Measurements from ENCODE around the gene TMEM117.

Gene TMEM117

GRCh38 chr12:43988838-43989560, 153.1 kb downstream of the TMEM117 start:
- ChIA-PET CTCF (interaction anchor here (1.4 kb wide), 1 partner anchor 11 kb away, joined by 5 read pairs; no protein-coding TSS in a partner anchor), POLR2A (no interaction called here)
- Histone ChIP-seq H3K4me1 (ENCODE audit: control insufficient read depth, insufficient read depth, low read length) (no peaks in the 10 kb centered on the region), H3K27ac (ENCODE audit: extremely low read depth, low read depth, low read length) (no peak overlapping the region), H3K4me3 (ENCODE audit: low read depth, low read length) (no peak overlapping the region), H3K9me3 (ENCODE audit: control insufficient read depth, insufficient read depth, low read depth, low read length) (no peaks in the 10 kb centered on the region), H3K36me3 (ENCODE audit: control insufficient read depth in 2 of 2, insufficient read depth in 1 of 2, low read length in 2 of 2) (no peaks in the 10 kb centered on the region)
- TF ChIP-seq ZNF280C (tag by site-specific recombination; IDR thresholded peaks at IDR 0.05) (no peak), ZNF112 (tag by site-specific recombination; IDR thresholded peaks at IDR 0.05) (no peak), GLIS1 (tag by site-specific recombination; IDR thresholded peaks at IDR 0.05) (no peak), EGR2 (tag by site-specific recombination; IDR thresholded peaks at IDR 0.05; ENCODE audit: low read depth) (no peak), ZNF521 (tag by site-specific recombination; IDR thresholded peaks at IDR 0.05) (no peak), ZSCAN16 (tag by site-specific recombination; IDR thresholded peaks at IDR 0.05) (no peak), ZNF433 (tag by site-specific recombination; IDR thresholded peaks at IDR 0.05; ENCODE audit: low read depth) (no peak), ZNF670 (tag by site-specific recombination; IDR thresholded peaks at IDR 0.05; ENCODE audit: low read depth) (no peak), ZNF335 (tag by site-specific recombination; conservative IDR thresholded peaks at IDR 0.05) (no peak), ZNF37A (tag by site-specific recombination; IDR thresholded peaks at IDR 0.05) (no peak), ZNF350 (tag by site-specific recombination; IDR thresholded peaks at IDR 0.05) (no peak), ZNF174 (tag by site-specific recombination; IDR thresholded peaks at IDR 0.05) (no peak), ZNF560 (tag by site-specific recombination; IDR thresholded peaks at IDR 0.05; ENCODE audit: borderline replicate concordance) (no peak), ZNF830 (tag by site-specific recombination; IDR thresholded peaks at IDR 0.05; ENCODE audit: low read depth) (no peak), ZNF26 (tag by site-specific recombination; IDR thresholded peaks at IDR 0.05) (no peak), ZNF354C (tag by site-specific recombination; IDR thresholded peaks at IDR 0.05; ENCODE audit: borderline replicate concordance, low read depth) (no peak), ZBTB7A (tag by site-specific recombination; IDR thresholded peaks at IDR 0.05; ENCODE audit: low read depth) (no peak), ZBTB20 (tag by site-specific recombination; IDR thresholded peaks at IDR 0.05) (no peak), MEIS1 (CRISPR knock-in tag; IDR thresholded peaks at IDR 0.05; ENCODE audit: borderline replicate concordance) (no peak)
- TF ChIP-seq, protein P1, sequence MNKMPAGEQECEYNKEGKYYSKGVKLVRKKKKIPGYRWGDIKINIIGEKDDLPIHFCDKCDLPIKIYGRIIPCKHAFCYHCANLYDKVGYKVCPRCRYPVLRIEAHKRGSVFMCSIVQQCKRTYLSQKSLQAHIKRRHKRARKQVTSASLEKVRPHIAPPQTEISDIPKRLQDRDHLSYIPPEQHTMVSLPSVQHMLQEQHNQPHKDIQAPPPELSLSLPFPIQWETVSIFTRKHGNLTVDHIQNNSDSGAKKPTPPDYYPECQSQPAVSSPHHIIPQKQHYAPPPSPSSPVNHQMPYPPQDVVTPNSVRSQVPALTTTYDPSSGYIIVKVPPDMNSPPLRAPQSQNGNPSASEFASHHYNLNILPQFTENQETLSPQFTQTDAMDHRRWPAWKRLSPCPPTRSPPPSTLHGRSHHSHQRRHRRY (tag by site-specific recombination; IDR thresholded peaks at IDR 0.05), result no peak

DNA sequence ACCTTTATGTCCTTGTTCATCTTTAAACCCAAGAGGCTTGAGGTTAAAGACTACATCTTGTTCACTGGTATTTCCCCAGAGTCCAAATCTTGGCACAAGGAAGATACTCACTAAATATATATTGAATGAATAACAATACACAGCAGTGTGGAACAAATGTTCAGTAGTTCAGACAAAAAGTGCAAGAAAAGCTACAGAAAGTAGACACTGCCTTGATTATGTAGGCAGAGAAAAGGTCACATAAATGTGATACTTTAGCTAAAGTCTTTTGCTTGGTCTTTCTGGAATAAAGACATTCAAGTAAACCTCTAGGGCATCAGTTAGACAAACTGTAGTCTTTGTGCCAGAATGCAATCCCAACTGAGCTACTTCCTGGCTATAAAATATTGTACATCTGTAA, 157.0 kb downstream of the TMEM117 start:
- Histone ChIP-seq H3K27ac (ENCODE audit: extremely low read depth, low read depth, low read length) (no peak overlapping the region), H3K36me3 (ENCODE audit: control insufficient read depth in 2 of 2, insufficient read depth in 1 of 2, low read length in 2 of 2) (no peaks in the 10 kb centered on the region), H3K4me1 (ENCODE audit: control insufficient read depth, insufficient read depth, low read length) (no peaks in the 10 kb centered on the region), H3K9me3 (ENCODE audit: control insufficient read depth, insufficient read depth, low read depth, low read length) (no peaks in the 10 kb centered on the region), H3K4me3 (ENCODE audit: low read depth, low read length) (no peak overlapping the region)
- POLR2A ChIA-PET, result no interaction called here
- CTCF ChIA-PET, result interaction anchor here (0.9 kb wide), 1 partner anchor 23 kb away, joined by 3 read pairs; no protein-coding TSS in a partner anchor
- no peak for TF ChIP-seq ZNF791 (tag by site-specific recombination; IDR thresholded peaks at IDR 0.05)
- TF ChIP-seq ZBTB10 (tag by site-specific recombination; IDR thresholded peaks at IDR 0.05), result no peak
- no peak for TF ChIP-seq RBAK (tag by site-specific recombination; IDR thresholded peaks at IDR 0.05)
- TF ChIP-seq ZNF184 (tag by site-specific recombination; IDR thresholded peaks at IDR 0.05), result no peak
- TF ChIP-seq KLF8 (tag by site-specific recombination; IDR thresholded peaks at IDR 0.05), result no peak
- no peak for TF ChIP-seq ZNF623 (tag by site-specific recombination; IDR thresholded peaks at IDR 0.05)
- TF ChIP-seq ZBTB17 (tag by site-specific recombination; IDR thresholded peaks at IDR 0.05), result no peak
- no peak for TF ChIP-seq BCL11B (tag by site-specific recombination; IDR thresholded peaks at IDR 0.05; ENCODE audit: low read depth)
- TF ChIP-seq ZNF335 (tag by site-specific recombination; conservative IDR thresholded peaks at IDR 0.05), result no peak
- TF ChIP-seq EGR2 (tag by site-specific recombination; IDR thresholded peaks at IDR 0.05; ENCODE audit: low read depth), result no peak
